Breast epithelium (tissue), 4 donors: Measurements from ENCODE around the gene DYRK1A. TPM values are rescaled to one million over a fixed set of nuclear protein-coding genes. Genes with fewer than 3 reads are reported as not detected.
A peak's percentile ranks its signal among the peaks of the same experiment; 100 is the strongest.

Experiments
- DNase-seq, 2 donors: peaks; one replicate each; pipeline ENCODE4 v3.0.0-alpha.2; 2019; ENCODE audit warnings: low spot score in 2 of 2
- H3K27ac ChIP-seq, 2 donors: fragments of 200-600 bp; sonication (generic) in 1 of 2; one replicate each; pipeline ENCODE4 v1.5.1; 2016 to 2019; ENCODE audit warnings: mild to moderate bottlenecking in 1 of 2
- H3K27me3 ChIP-seq, 2 donors: fragments of 200-600 bp; sonication (generic) in 1 of 2; one replicate each; pipeline versions ENCODE4 v1.5.1 to v1.6.0; 2017 to 2019; ENCODE audit warnings: control low read depth in 1 of 2, mild to moderate bottlenecking in 1 of 2
- H3K36me3 ChIP-seq: fragments of 200-600 bp; one replicate; pipeline ENCODE4 v1.5.1; 2019
- H3K4me1 ChIP-seq, 2 donors: fragments of 200-600 bp; sonication (generic); one replicate each; pipeline ENCODE4 v1.5.1; 2016 to 2019; ENCODE audit warnings: control low read depth in 1 of 2
- H3K4me3 ChIP-seq, 3 donors: fragments of 200-600 bp; sonication (generic); 1 replicate in 2 of 3; 2 replicates in 1 of 3; pipeline ENCODE4 v1.5.1; 2016 to 2019; ENCODE audit warnings: mild to moderate bottlenecking in 3 of 3, moderate library complexity in 2 of 3
- H3K9me3 ChIP-seq, 2 donors: fragments of 200-600 bp; sonication (generic) in 1 of 2; one replicate each; pipeline ENCODE4 v1.5.1; 2016 to 2019; ENCODE audit warnings: control low read depth in 1 of 2
- POLR2A ChIP-seq: fragments of 450-650 bp; IDR thresholded peaks from one replicate; pipeline ENCODE4 v1.6.1; 2016; ENCODE audit warnings: antibody characterized with exemption, mild to moderate bottlenecking, moderate library complexity
- POLR2AphosphoS5 ChIP-seq, 3 donors: sonication (generic); formaldehyde crosslinking; IDR thresholded peaks; one replicate each; pipeline ENCODE4 v1.6.1; 2017; ENCODE audit warnings: antibody characterized with exemption in 3 of 3
- intact Hi-C: fragments of 100-400 bp; cut with DNase I; formaldehyde crosslinking; loops from one replicate; pipeline ENCODE4 v1.15.1; 2023; ENCODE audit warnings: low total_unique reads
- total RNA-seq, 3 donors: library from RNA; depleted of rRNA; stranded (reverse); fragments of >200 nt; gene quantifications; one replicate each; pipeline ENCODE4 v1.1.0, GENCODE V29; 2016
- TF ChIP-seq, protein P1 (sequence below), 3 donors: fragments of 450-650 bp; IDR thresholded peaks; one replicate each; pipeline ENCODE4 v1.5.1; 2016 to 2017; ENCODE audit warnings: antibody characterized with exemption in 3 of 3, mild to moderate bottlenecking in 3 of 3, moderate library complexity in 3 of 3

DYRK1A gene
- total RNA-seq, 3 donors from 2014 or later, result 71.7 to 138 (median 93.1) TPM

DNA sequence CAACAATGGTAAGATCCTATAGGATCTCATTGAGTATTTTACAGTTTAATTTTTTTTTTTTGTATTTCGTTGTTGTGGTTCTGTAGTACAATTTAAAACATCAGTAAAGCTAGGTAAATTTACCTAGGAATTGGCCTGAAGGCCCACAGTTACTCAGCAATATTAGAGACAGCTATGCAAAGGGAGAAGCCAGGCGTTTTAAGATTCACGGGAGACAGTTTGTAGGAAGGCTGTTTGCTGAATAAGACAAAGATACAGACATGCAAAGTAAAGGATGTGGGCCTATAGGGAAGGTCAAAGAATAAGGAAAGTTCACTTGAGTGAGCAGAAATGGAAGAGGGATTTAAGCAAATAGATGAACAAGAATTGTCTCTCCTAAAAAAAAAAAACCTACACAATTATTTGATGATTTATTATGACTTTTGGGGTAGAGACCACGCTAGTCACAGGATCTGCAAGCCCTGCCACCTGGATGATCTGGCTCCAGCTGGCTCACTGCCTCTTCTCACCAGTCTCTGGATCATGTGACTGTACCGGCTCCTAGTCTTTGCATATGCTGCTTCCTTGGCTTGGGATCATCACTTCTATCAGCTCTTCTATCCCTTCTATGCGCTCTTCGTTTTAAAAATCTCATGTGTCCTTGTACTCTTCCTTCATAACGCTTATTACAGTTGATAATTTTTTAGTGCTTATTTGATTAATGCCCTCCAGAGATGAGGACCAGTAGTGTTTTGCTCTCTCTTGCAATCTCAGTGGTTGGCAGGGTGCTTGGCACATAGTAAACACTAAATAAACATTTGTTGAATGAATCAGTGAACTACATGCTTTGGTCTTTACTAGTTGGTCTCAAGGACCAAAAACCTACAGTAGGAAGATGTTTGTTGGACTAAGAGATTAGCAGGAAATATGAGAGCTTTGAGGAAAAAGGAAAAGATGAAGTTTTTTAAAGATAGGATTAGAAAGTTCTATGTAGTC lies 14.1 kb downstream of the DYRK1A start:
- H3K4me1 ChIP-seq, result no peaks in the 10 kb centered on the region
- H3K27me3 ChIP-seq, result no peaks in the 10 kb centered on the region
- no peaks in the 10 kb centered on the region for H3K9me3 ChIP-seq
- peak in 1 of 2 donors; percentile 54 for DNase-seq
- intact Hi-C loops, result no loop called here
- H3K36me3 ChIP-seq, result no peaks in the 10 kb centered on the region
- TF ChIP-seq POLR2A, result no peak
- no peak for TF ChIP-seq POLR2AphosphoS5 (IDR thresholded peaks at IDR 0.05)
- TF ChIP-seq, protein P1, sequence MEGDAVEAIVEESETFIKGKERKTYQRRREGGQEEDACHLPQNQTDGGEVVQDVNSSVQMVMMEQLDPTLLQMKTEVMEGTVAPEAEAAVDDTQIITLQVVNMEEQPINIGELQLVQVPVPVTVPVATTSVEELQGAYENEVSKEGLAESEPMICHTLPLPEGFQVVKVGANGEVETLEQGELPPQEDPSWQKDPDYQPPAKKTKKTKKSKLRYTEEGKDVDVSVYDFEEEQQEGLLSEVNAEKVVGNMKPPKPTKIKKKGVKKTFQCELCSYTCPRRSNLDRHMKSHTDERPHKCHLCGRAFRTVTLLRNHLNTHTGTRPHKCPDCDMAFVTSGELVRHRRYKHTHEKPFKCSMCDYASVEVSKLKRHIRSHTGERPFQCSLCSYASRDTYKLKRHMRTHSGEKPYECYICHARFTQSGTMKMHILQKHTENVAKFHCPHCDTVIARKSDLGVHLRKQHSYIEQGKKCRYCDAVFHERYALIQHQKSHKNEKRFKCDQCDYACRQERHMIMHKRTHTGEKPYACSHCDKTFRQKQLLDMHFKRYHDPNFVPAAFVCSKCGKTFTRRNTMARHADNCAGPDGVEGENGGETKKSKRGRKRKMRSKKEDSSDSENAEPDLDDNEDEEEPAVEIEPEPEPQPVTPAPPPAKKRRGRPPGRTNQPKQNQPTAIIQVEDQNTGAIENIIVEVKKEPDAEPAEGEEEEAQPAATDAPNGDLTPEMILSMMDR (IDR thresholded peaks at IDR 0.05), result no peak
- H3K4me3 ChIP-seq, result no peak overlapping the region
- peak overlapping the region in 1 of 2 donors; percentile 35 for H3K27ac ChIP-seq

GRCh38 chr21:37381883-37382585 lies 15.5 kb downstream of the DYRK1A start:
- Histone ChIP-seq H3K9me3 (no peaks in the 10 kb centered on the region), H3K4me1 (no peaks in the 10 kb centered on the region), H3K36me3 (no peaks in the 10 kb centered on the region), H3K27ac (no peak overlapping the region), H3K27me3 (no peaks in the 10 kb centered on the region), H3K4me3 (no peak overlapping the region)
- no peak for DNase-seq
- no peak for TF ChIP-seq POLR2AphosphoS5 (IDR thresholded peaks at IDR 0.05)
- TF ChIP-seq POLR2A, result no peak
- TF ChIP-seq, protein P1 (IDR thresholded peaks at IDR 0.05), result no peak
- intact Hi-C loops, result no loop called here

- intact Hi-C loops, result no loop called here
- DNase-seq, result no peak
Measured at GRCh38 chr21:37383086-37383485, 16.5 kb downstream of the DYRK1A start.

DNA sequence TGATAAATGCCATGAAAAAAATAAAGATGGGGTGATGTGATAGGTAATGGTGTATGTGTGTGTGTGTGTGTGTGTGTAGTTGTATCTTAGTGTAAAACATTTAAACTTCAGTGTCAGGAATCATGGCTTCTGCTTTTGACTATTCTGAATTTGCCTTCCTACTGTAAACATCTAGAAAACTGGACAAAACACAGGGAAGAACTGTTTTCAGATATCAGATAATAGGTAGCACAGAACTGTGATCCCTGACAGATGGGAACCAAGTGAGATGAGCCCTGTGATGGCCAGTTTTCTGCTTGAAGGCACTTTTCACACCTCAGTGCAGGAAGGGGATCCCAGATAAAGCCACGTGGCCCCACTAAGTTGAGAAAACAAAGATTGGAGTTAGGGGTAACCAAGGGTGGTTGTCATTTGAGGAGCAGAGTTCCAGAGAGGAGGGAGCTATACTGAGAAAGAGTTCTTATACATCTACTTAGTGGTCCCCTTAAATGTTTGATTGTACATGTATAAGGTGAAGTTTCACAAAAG lies 17.3 kb downstream of the DYRK1A start:
- no peaks in the 10 kb centered on the region for H3K4me1 ChIP-seq

More at GRCh38 chr21:37383086-37383485, 16.5 kb downstream of the DYRK1A start:
- no peaks in the 10 kb centered on the region for H3K4me1 ChIP-seq
- H3K27me3 ChIP-seq, result no peaks in the 10 kb centered on the region
- H3K9me3 ChIP-seq, result no peaks in the 10 kb centered on the region
- no peak for TF ChIP-seq POLR2A
- TF ChIP-seq, protein P1 (IDR thresholded peaks at IDR 0.05), result no peak
- TF ChIP-seq POLR2AphosphoS5 (IDR thresholded peaks at IDR 0.05), result no peak
- H3K4me3 ChIP-seq, result no peak overlapping the region
- no peaks in the 10 kb centered on the region for H3K36me3 ChIP-seq
- no peak overlapping the region for H3K27ac ChIP-seq

More for the DNA sequence above, 17.3 kb downstream of the DYRK1A start:
- Histone ChIP-seq H3K9me3 (no peaks in the 10 kb centered on the region), H3K27me3 (no peaks in the 10 kb centered on the region), H3K4me3 (no peak overlapping the region), H3K36me3 (no peaks in the 10 kb centered on the region), H3K27ac (no peak overlapping the region)
- intact Hi-C loops, result no loop called here
- TF ChIP-seq POLR2A (no peak), POLR2AphosphoS5 (IDR thresholded peaks at IDR 0.05) (no peak)
- TF ChIP-seq, protein P1 (IDR thresholded peaks at IDR 0.05), result no peak
- DNase-seq, result no peak
